Activated naive CD4-positive, alpha-beta T cell treated with anti-CD3 and anti-CD28 coated beads, Interleukin-2, amount 10 ng/mL, durations not matched to agents 7 days and 5 days (primary cell): ENCODE results near the gene SGCA.

ENCODE experiments used
- CTCF ChIA-PET: fragments of 350-600 bp; sonication (Branson Sonifier 250); formaldehyde crosslinking; loops from one replicate; lab custom pipeline; 2021; ENCODE audit warnings: antibody characterized with exemption; lab: Charles Lee
- DNase-seq: peaks from one replicate; pipeline ENCODE4 v3.0.0-alpha.2; 2020
- H3K27ac Mint-ChIP-seq: one replicate; pipeline ENCODE4 v1.8.0; 2021; ENCODE audit warnings: mild to moderate bottlenecking, moderate library complexity, mixed read lengths
- H3K27me3 Mint-ChIP-seq: one replicate; pipeline ENCODE4 v1.8.0; 2021; ENCODE audit warnings: mild to moderate bottlenecking, mixed read lengths
- H3K36me3 Mint-ChIP-seq: one replicate; pipeline ENCODE4 v1.8.0; 2021; ENCODE audit warnings: mixed read lengths
- H3K4me1 Mint-ChIP-seq: one replicate; pipeline ENCODE4 v1.8.0; 2021; ENCODE audit warnings: mixed read lengths
- H3K4me3 Mint-ChIP-seq: one replicate; pipeline ENCODE4 v1.8.0; 2021; ENCODE audit warnings: mild to moderate bottlenecking, moderate library complexity, mixed read lengths
- H3K9me3 Mint-ChIP-seq: one replicate; pipeline ENCODE4 v1.8.0; 2021; ENCODE audit warnings: mixed read lengths

SGCA gene

GRCh38 chr17:50139950-50140885 is 25.6 kb upstream of the SGCA start:
- CTCF ChIA-PET, result interaction anchor here (0.7 to 4.1 kb wide), 16 partner anchors 8 to 66 kb away, joined by 3 to 36 read pairs (median 6); partner anchors contain the start of genes PPP1R9B, SAMD14 and SGCA
- peaks cover 74% of the 10 kb centered on the region for H3K4me1 Mint-ChIP-seq
- peaks cover 86% of the 10 kb centered on the region for H3K36me3 Mint-ChIP-seq
- H3K27me3 Mint-ChIP-seq, result no peaks in the 10 kb centered on the region
- H3K4me3 Mint-ChIP-seq, result peak overlapping the region; percentile 70
- peak overlapping the region; percentile 93 for H3K27ac Mint-ChIP-seq
- no peaks in the 10 kb centered on the region for H3K9me3 Mint-ChIP-seq
- DNase-seq, result peak; percentile 90

- CTCF ChIA-PET, result interaction anchor here (1.0 to 4.1 kb wide), 10 partner anchors 9 to 47 kb away, joined by 4 to 36 read pairs (median 14); partner anchors contain the start of gene PPP1R9B
- H3K36me3 Mint-ChIP-seq, result peaks cover 87% of the 10 kb centered on the region
- no peaks in the 10 kb centered on the region for H3K9me3 Mint-ChIP-seq
- H3K4me3 Mint-ChIP-seq, result peak overlapping the region; percentile 70
- no peaks in the 10 kb centered on the region for H3K27me3 Mint-ChIP-seq
- DNase-seq, result no peak
- peaks cover 84% of the 10 kb centered on the region for H3K4me1 Mint-ChIP-seq
- H3K27ac Mint-ChIP-seq, result peak overlapping the region; percentile 93
Observed at GRCh38 chr17:50141026-50141744, 24.6 kb upstream of the SGCA start.

- peaks cover 89% of the 10 kb centered on the region for H3K4me1 Mint-ChIP-seq
Observed at GRCh38 chr17:50141745-50142110, 24.1 kb upstream of the SGCA start.

GRCh38 chr17:50143461-50144176 is 22.2 kb upstream of the SGCA start:
- H3K4me1 Mint-ChIP-seq, result peaks cover 92% of the 10 kb centered on the region
- no peak for DNase-seq
- H3K27me3 Mint-ChIP-seq, result no peaks in the 10 kb centered on the region
- no peak overlapping the region for H3K4me3 Mint-ChIP-seq
- peaks cover 81% of the 10 kb centered on the region for H3K36me3 Mint-ChIP-seq
- H3K9me3 Mint-ChIP-seq, result no peaks in the 10 kb centered on the region
- CTCF ChIA-PET, result interaction anchor here (0.8 to 1.5 kb wide), 4 partner anchors 18 to 49 kb away, joined by 3 to 8 read pairs (median 5); no protein-coding TSS in a partner anchor
- H3K27ac Mint-ChIP-seq, result peak overlapping the region; percentile 64

More at GRCh38 chr17:50141745-50142110, 24.1 kb upstream of the SGCA start:
- peak overlapping the region; percentile 52 for H3K4me3 Mint-ChIP-seq
- peak overlapping the region; percentile 93 for H3K27ac Mint-ChIP-seq
- H3K27me3 Mint-ChIP-seq, result no peaks in the 10 kb centered on the region
- DNase-seq, result no peak
- H3K36me3 Mint-ChIP-seq, result peaks cover 86% of the 10 kb centered on the region
- CTCF ChIA-PET, result interaction anchor here (1.9 to 4.1 kb wide), 5 partner anchors 8 to 48 kb away, joined by 7 to 26 read pairs (median 16); partner anchors contain the start of gene PPP1R9B
- H3K9me3 Mint-ChIP-seq, result no peaks in the 10 kb centered on the region

GRCh38 chr17:50144355-50144754 is 21.4 kb upstream of the SGCA start:
- H3K9me3 Mint-ChIP-seq, result no peaks in the 10 kb centered on the region
- H3K36me3 Mint-ChIP-seq, result peaks cover 77% of the 10 kb centered on the region
- peak overlapping the region; percentile 24 for H3K4me3 Mint-ChIP-seq
- DNase-seq, result no peak
- H3K4me1 Mint-ChIP-seq, result peaks cover 86% of the 10 kb centered on the region
- no peaks in the 10 kb centered on the region for H3K27me3 Mint-ChIP-seq
- peak overlapping the region; percentile 56 for H3K27ac Mint-ChIP-seq
- CTCF ChIA-PET, result interaction anchor here (1.2 to 1.8 kb wide), 3 partner anchors 10 to 27 kb away, joined by 4 to 8 read pairs (median 8); no protein-coding TSS in a partner anchor

- CTCF ChIA-PET, result interaction anchor here (1.1 to 1.8 kb wide), 3 partner anchors 9 to 33 kb away, joined by 4 to 8 read pairs (median 5); no protein-coding TSS in a partner anchor
- peaks cover 80% of the 10 kb centered on the region for H3K4me1 Mint-ChIP-seq
- peak overlapping the region; percentile 61 for H3K27ac Mint-ChIP-seq
- no peaks in the 10 kb centered on the region for H3K27me3 Mint-ChIP-seq
- peaks cover 71% of the 10 kb centered on the region for H3K36me3 Mint-ChIP-seq
- H3K4me3 Mint-ChIP-seq, result peak overlapping the region; percentile 41
- no peak for DNase-seq
- H3K9me3 Mint-ChIP-seq, result no peaks in the 10 kb centered on the region
Observed at GRCh38 chr17:50144845-50145531, 20.8 kb upstream of the SGCA start.

- CTCF ChIA-PET, result interaction anchor here (0.8 to 1.8 kb wide), 5 partner anchors 9 to 32 kb away, joined by 3 to 8 read pairs (median 4); no protein-coding TSS in a partner anchor
Observed at GRCh38 chr17:50145532-50146229, 20.1 kb upstream of the SGCA start.

GRCh38 chr17:50146230-50146926 is 19.4 kb upstream of the SGCA start:
- Mint-ChIP-seq H3K27ac (peak overlapping the region; percentile 85), H3K9me3 (no peaks in the 10 kb centered on the region), H3K27me3 (no peaks in the 10 kb centered on the region), H3K4me3 (peak overlapping the region; percentile 94), H3K36me3 (peaks cover 57% of the 10 kb centered on the region), H3K4me1 (peaks cover 66% of the 10 kb centered on the region)
- CTCF ChIA-PET, result interaction anchor here (0.8 to 1.8 kb wide), 4 partner anchors 8 to 32 kb away, joined by 3 to 8 read pairs (median 4); no protein-coding TSS in a partner anchor
- DNase-seq, result no peak

More at GRCh38 chr17:50145532-50146229, 20.1 kb upstream of the SGCA start:
- Mint-ChIP-seq H3K27me3 (no peaks in the 10 kb centered on the region), H3K9me3 (no peaks in the 10 kb centered on the region), H3K36me3 (peaks cover 64% of the 10 kb centered on the region), H3K27ac (peak overlapping the region; percentile 61), H3K4me1 (peaks cover 73% of the 10 kb centered on the region), H3K4me3 (peak overlapping the region; percentile 41)
- no peak for DNase-seq

- DNase-seq, result no peak
- H3K27ac Mint-ChIP-seq, result peak overlapping the region; percentile 85
Observed at GRCh38 chr17:50146927-50147665, 18.7 kb upstream of the SGCA start.

GRCh38 chr17:50147841-50148225 is 18.0 kb upstream of the SGCA start:
- no peak for DNase-seq
- no peaks in the 10 kb centered on the region for H3K9me3 Mint-ChIP-seq
- peaks cover 8% of the 10 kb centered on the region for H3K27me3 Mint-ChIP-seq
- peaks cover 65% of the 10 kb centered on the region for H3K4me1 Mint-ChIP-seq
- peak overlapping the region; percentile 85 for H3K27ac Mint-ChIP-seq
- peaks cover 42% of the 10 kb centered on the region for H3K36me3 Mint-ChIP-seq
- H3K4me3 Mint-ChIP-seq, result peak overlapping the region; percentile 94
- CTCF ChIA-PET, result interaction anchor here (1.1 to 5.9 kb wide), 4 partner anchors 8 to 22 kb away, joined by 3 to 55 read pairs (median 6); no protein-coding TSS in a partner anchor

More at GRCh38 chr17:50146927-50147665, 18.7 kb upstream of the SGCA start:
- Mint-ChIP-seq H3K4me3 (peak overlapping the region; percentile 94), H3K9me3 (no peaks in the 10 kb centered on the region), H3K4me1 (peaks cover 65% of the 10 kb centered on the region), H3K27me3 (peaks cover 7% of the 10 kb centered on the region), H3K36me3 (peaks cover 50% of the 10 kb centered on the region)
- CTCF ChIA-PET, result interaction anchor here (1.7 kb wide), 1 partner anchor 8 kb away, joined by 6 read pairs; no protein-coding TSS in a partner anchor
